Measurements from ENCODE around the gene ATP10B. TPM values are rescaled to one million over a fixed set of nuclear protein-coding genes. Genes with fewer than 3 reads are reported as not detected.

The ATP10B gene
- total and polyA plus RNA-seq, 2 of the 13 experiments (the other 11 are each of a cell fraction or from before 2014, with no cell fraction given): not detected

GRCh38 chr5:160604484-160604883 lies 247.5 kb downstream of the ATP10B start:
- CTCF ChIA-PET (ENCODE audit: low intra/inter-chr PET ratio, low total read pairs): no interaction called here
- no peaks in the 10 kb centered on the region for H4K20me1 ChIP-seq (ENCODE audit: insufficient read depth, low read length)
- H3K27ac ChIP-seq (ENCODE audit: extremely low read length, insufficient read depth, low read length): no peak overlapping the region
- no peaks in the 10 kb centered on the region for H3K4me1 ChIP-seq (ENCODE audit: insufficient read depth, low read length)
- no peaks in the 10 kb centered on the region for H3K79me2 ChIP-seq (ENCODE audit: insufficient read depth, low read length)
- intact Hi-C loops (cut with micrococcal nuclease; ENCODE audit: unreplicated experiment) (no loop called here), in situ Hi-C loops (cut with HindIII; ENCODE audit: extremely low pct_ligation_motif_present, low pct_unique_long_range_greater_than_20kb) (no loop called here)
- H3K9me3 ChIP-seq (ENCODE audit: low read length): no peaks in the 10 kb centered on the region
- no peak overlapping the region for H3K4me3 ChIP-seq (replicated peaks in 1 of 3; ENCODE audit: insufficient read depth in 1 of 3, low read depth in 2 of 3, low read length in 3 of 3)
- no peaks in the 10 kb centered on the region for H3K27me3 ChIP-seq (ENCODE audit: control insufficient read depth in 1 of 2, insufficient read depth in 2 of 2, low read length in 2 of 2)
- BruUV-seq (replicated peaks): no TSS peak
- 12% methylated on average over 4 of the region's 4 CpGs for WGBS (ENCODE audit: low lambda C conversion rate)
- no peak overlapping the region for H3K9ac ChIP-seq (ENCODE audit: insufficient read depth, low read depth, low read length)
- H3K36me3 ChIP-seq (replicated peaks in 1 of 2; ENCODE audit: control insufficient read depth in 1 of 2, insufficient read depth in 2 of 2, low read length in 2 of 2): no peaks in the 10 kb centered on the region
- POLR2A ChIA-PET: no interaction called here
- no peak overlapping the region for H2AFZ ChIP-seq (ENCODE audit: low read length)
- no peak overlapping the region for H3K4me2 ChIP-seq (ENCODE audit: low read depth, low read length)
- no peak for DNase-seq (ENCODE audit: low spot score)
- ATAC-seq: no peak
- FAIRE-seq: no peak
- TF ChIP-seq PBX2 (CRISPR knock-in tag; IDR thresholded peaks at IDR 0.05) (no peak), SSRP1 (CRISPR knock-in tag; IDR thresholded peaks at IDR 0.05) (no peak), ZC3H13 (CRISPR knock-in tag; IDR thresholded peaks at IDR 0.05) (no peak), CEBPZ (IDR thresholded peaks at IDR 0.05; ENCODE audit: low read length) (no peak), ZNF326 (CRISPR knock-in tag; IDR thresholded peaks at IDR 0.05; ENCODE audit: borderline replicate concordance) (no peak), ZBTB21 (CRISPR knock-in tag; IDR thresholded peaks at IDR 0.05) (no peak), ZNF329 (CRISPR knock-in tag; IDR thresholded peaks at IDR 0.05; ENCODE audit: low read depth) (no peak), TFDP2 (CRISPR knock-in tag; IDR thresholded peaks at IDR 0.05) (no peak), RBFOX2 (IDR thresholded peaks at IDR 0.05; ENCODE audit: low read depth, low read length) (no peak), REPIN1 (CRISPR knock-in tag; IDR thresholded peaks at IDR 0.05; ENCODE audit: borderline replicate concordance, low read depth) (no peak), ARNTL (CRISPR knock-in tag; IDR thresholded peaks at IDR 0.05) (no peak), IRF1 (CRISPR knock-in tag; IDR thresholded peaks at IDR 0.05; ENCODE audit: low read depth) (no peak), ZNF674 (CRISPR knock-in tag; IDR thresholded peaks at IDR 0.05; ENCODE audit: low read depth) (no peak), ZBTB25 (CRISPR knock-in tag; IDR thresholded peaks at IDR 0.05) (no peak), ZNF333 (CRISPR knock-in tag; IDR thresholded peaks at IDR 0.05; ENCODE audit: borderline replicate concordance) (no peak), ZNF276 (CRISPR knock-in tag; IDR thresholded peaks at IDR 0.05; ENCODE audit: low read depth) (no peak), HNRNPH1 (optimal IDR thresholded peaks at IDR 0.05; ENCODE audit: low read depth, low read length) (no peak)
